ENCODE measurements around the gene EXOC6. TPM values are rescaled to one million over a fixed set of nuclear protein-coding genes. Genes with fewer than 3 reads are reported as not detected.
A peak's percentile ranks its signal among the peaks of the same experiment; 100 is the strongest.

The EXOC6 gene
- polyA plus RNA-seq, 1 donor: 20.3 TPM

GRCh38 chr10:92876509-92877036 is 28.3 kb downstream of the EXOC6 start:
- no peak for DNase-seq
- Histone ChIP-seq H3K4me1 (ENCODE audit: control insufficient read depth, insufficient read depth, low read length) (no peaks in the 10 kb centered on the region), H3K27ac (ENCODE audit: low read length) (no peak overlapping the region), H3K27me3 (ENCODE audit: control insufficient read depth, insufficient read depth, low read length) (no peaks in the 10 kb centered on the region), H3K4me3 (ENCODE audit: low read length) (no peak overlapping the region), H3K36me3 (ENCODE audit: control insufficient read depth, insufficient read depth, low read length) (no peaks in the 10 kb centered on the region), H3K9me3 (ENCODE audit: control insufficient read depth, low read depth, low read length) (no peaks in the 10 kb centered on the region)
- 75% methylated on average over 2 of the region's 4 CpGs for WGBS (ENCODE audit: insufficient coverage, low lambda C conversion rate)

- Histone ChIP-seq H3K4me1 (ENCODE audit: control insufficient read depth, insufficient read depth, low read length) (no peaks in the 10 kb centered on the region), H3K27me3 (ENCODE audit: control insufficient read depth, insufficient read depth, low read length) (no peaks in the 10 kb centered on the region), H3K27ac (ENCODE audit: low read length) (no peak overlapping the region), H3K9me3 (ENCODE audit: control insufficient read depth, low read depth, low read length) (no peaks in the 10 kb centered on the region), H3K36me3 (ENCODE audit: control insufficient read depth, insufficient read depth, low read length) (no peaks in the 10 kb centered on the region), H3K4me3 (ENCODE audit: low read length) (no peak overlapping the region)
- WGBS (ENCODE audit: insufficient coverage, low lambda C conversion rate): 86% methylated on average over 1 of the region's 4 CpGs
- peak; percentile 9 to 27 for DNase-seq
Observed at GRCh38 chr10:92880233-92880861, 32.0 kb downstream of the EXOC6 start.

GRCh38 chr10:92880917-92881316 is 32.6 kb downstream of the EXOC6 start:
- Histone ChIP-seq H3K27ac (ENCODE audit: low read length) (no peak overlapping the region), H3K36me3 (ENCODE audit: control insufficient read depth, insufficient read depth, low read length) (no peaks in the 10 kb centered on the region), H3K9me3 (ENCODE audit: control insufficient read depth, low read depth, low read length) (no peaks in the 10 kb centered on the region), H3K4me3 (ENCODE audit: low read length) (no peak overlapping the region), H3K4me1 (ENCODE audit: control insufficient read depth, insufficient read depth, low read length) (peaks cover under 1% of the 10 kb centered on the region), H3K27me3 (ENCODE audit: control insufficient read depth, insufficient read depth, low read length) (no peaks in the 10 kb centered on the region)
- DNase-seq: no peak
- WGBS (ENCODE audit: insufficient coverage, low lambda C conversion rate): no CpG with 5 or more reads among the region's 2 CpGs

- H3K4me3 ChIP-seq (ENCODE audit: low read length): no peak overlapping the region
- no CpG with 5 or more reads among the region's 1 CpG for WGBS (ENCODE audit: insufficient coverage, low lambda C conversion rate)
- H3K27ac ChIP-seq (ENCODE audit: low read length): peak overlapping the region; percentile 25
- DNase-seq: peak; percentile 43 to 74
- no peaks in the 10 kb centered on the region for H3K36me3 ChIP-seq (ENCODE audit: control insufficient read depth, insufficient read depth, low read length)
- H3K27me3 ChIP-seq (ENCODE audit: control insufficient read depth, insufficient read depth, low read length): no peaks in the 10 kb centered on the region
- no peaks in the 10 kb centered on the region for H3K9me3 ChIP-seq (ENCODE audit: control insufficient read depth, low read depth, low read length)
- peaks cover 18% of the 10 kb centered on the region for H3K4me1 ChIP-seq (ENCODE audit: control insufficient read depth, insufficient read depth, low read length)
Observed at GRCh38 chr10:92886334-92886961, 38.1 kb downstream of the EXOC6 start.

GRCh38 chr10:92890471-92890870 is 42.2 kb downstream of the EXOC6 start:
- no peaks in the 10 kb centered on the region for H3K9me3 ChIP-seq (ENCODE audit: control insufficient read depth, low read depth, low read length)
- no peak for DNase-seq
- H3K4me3 ChIP-seq (ENCODE audit: low read length): no peak overlapping the region
- H3K27me3 ChIP-seq (ENCODE audit: control insufficient read depth, insufficient read depth, low read length): no peaks in the 10 kb centered on the region
- H3K36me3 ChIP-seq (ENCODE audit: control insufficient read depth, insufficient read depth, low read length): no peaks in the 10 kb centered on the region
- H3K27ac ChIP-seq (ENCODE audit: low read length): no peak overlapping the region
- peaks cover 38% of the 10 kb centered on the region for H3K4me1 ChIP-seq (ENCODE audit: control insufficient read depth, insufficient read depth, low read length)

GRCh38 chr10:92891885-92892690 is 43.8 kb downstream of the EXOC6 start:
- peak overlapping the region; percentile 75 for H3K27ac ChIP-seq (ENCODE audit: low read length)
- no peaks in the 10 kb centered on the region for H3K9me3 ChIP-seq (ENCODE audit: control insufficient read depth, low read depth, low read length)
- H3K4me3 ChIP-seq (ENCODE audit: low read length): no peak overlapping the region
- peaks cover 30% of the 10 kb centered on the region for H3K4me1 ChIP-seq (ENCODE audit: control insufficient read depth, insufficient read depth, low read length)
- H3K27me3 ChIP-seq (ENCODE audit: control insufficient read depth, insufficient read depth, low read length): no peaks in the 10 kb centered on the region
- WGBS (ENCODE audit: insufficient coverage, low lambda C conversion rate): 74% methylated on average over 2 of the region's 5 CpGs
- no peaks in the 10 kb centered on the region for H3K36me3 ChIP-seq (ENCODE audit: control insufficient read depth, insufficient read depth, low read length)
- peak; percentile 85 to 89 for DNase-seq

GRCh38 chr10:92892691-92893054 is 44.4 kb downstream of the EXOC6 start:
- Histone ChIP-seq H3K27me3 (ENCODE audit: control insufficient read depth, insufficient read depth, low read length) (no peaks in the 10 kb centered on the region), H3K4me3 (ENCODE audit: low read length) (no peak overlapping the region), H3K4me1 (ENCODE audit: control insufficient read depth, insufficient read depth, low read length) (peaks cover 27% of the 10 kb centered on the region), H3K9me3 (ENCODE audit: control insufficient read depth, low read depth, low read length) (no peaks in the 10 kb centered on the region), H3K27ac (ENCODE audit: low read length) (peak overlapping the region; percentile 75), H3K36me3 (ENCODE audit: control insufficient read depth, insufficient read depth, low read length) (no peaks in the 10 kb centered on the region)
- WGBS (ENCODE audit: insufficient coverage, low lambda C conversion rate): 0% methylated on average over 1 of the region's 3 CpGs
- DNase-seq: peak in 1 of 2 donors; percentile 47

- Histone ChIP-seq H3K27ac (ENCODE audit: low read length) (no peak overlapping the region), H3K9me3 (ENCODE audit: control insufficient read depth, low read depth, low read length) (no peaks in the 10 kb centered on the region), H3K27me3 (ENCODE audit: control insufficient read depth, insufficient read depth, low read length) (no peaks in the 10 kb centered on the region), H3K4me3 (ENCODE audit: low read length) (no peak overlapping the region), H3K36me3 (ENCODE audit: control insufficient read depth, insufficient read depth, low read length) (peaks cover 2% of the 10 kb centered on the region), H3K4me1 (ENCODE audit: control insufficient read depth, insufficient read depth, low read length) (peaks cover 27% of the 10 kb centered on the region)
- DNase-seq: no peak
Observed at GRCh38 chr10:92894081-92894655, 45.8 kb downstream of the EXOC6 start.

GRCh38 chr10:92897916-92898315 is 49.6 kb downstream of the EXOC6 start:
- no CpG with 5 or more reads among the region's 5 CpGs for WGBS (ENCODE audit: insufficient coverage, low lambda C conversion rate)
- Histone ChIP-seq H3K27ac (ENCODE audit: low read length) (no peak overlapping the region), H3K36me3 (ENCODE audit: control insufficient read depth, insufficient read depth, low read length) (peaks cover 2% of the 10 kb centered on the region), H3K27me3 (ENCODE audit: control insufficient read depth, insufficient read depth, low read length) (no peaks in the 10 kb centered on the region), H3K9me3 (ENCODE audit: control insufficient read depth, low read depth, low read length) (no peaks in the 10 kb centered on the region), H3K4me1 (ENCODE audit: control insufficient read depth, insufficient read depth, low read length) (peaks cover 11% of the 10 kb centered on the region), H3K4me3 (ENCODE audit: low read length) (no peak overlapping the region)
- no peak for DNase-seq

- H3K9me3 ChIP-seq (ENCODE audit: control insufficient read depth, low read depth, low read length): no peaks in the 10 kb centered on the region
- H3K4me3 ChIP-seq (ENCODE audit: low read length): no peak overlapping the region
- H3K27ac ChIP-seq (ENCODE audit: low read length): no peak overlapping the region
- H3K4me1 ChIP-seq (ENCODE audit: control insufficient read depth, insufficient read depth, low read length): no peaks in the 10 kb centered on the region
- WGBS (ENCODE audit: insufficient coverage, low lambda C conversion rate): no CpG with 5 or more reads among the region's 3 CpGs
- no peak for DNase-seq
- no peaks in the 10 kb centered on the region for H3K27me3 ChIP-seq (ENCODE audit: control insufficient read depth, insufficient read depth, low read length)
- peaks cover 2% of the 10 kb centered on the region for H3K36me3 ChIP-seq (ENCODE audit: control insufficient read depth, insufficient read depth, low read length)
Observed at GRCh38 chr10:92901819-92902251, 53.5 kb downstream of the EXOC6 start.
